Right hindlimb (tissue), 1 donor: Measurements from ENCODE around the gene PILRB.
"Not testable (repeated sequence)": the region's sequence is repeated elsewhere in the genome, so short reads cannot be mapped to it uniquely, and the experiment has no call there.

Experiments used
- DNase-seq: peaks from one replicate; pipeline ENCODE4 v3.0.0-alpha.2; 2018

The PILRB gene

GRCh38 chr7:100356416-100357068 lies 1.4 kb upstream of the PILRB start:
- DNase-seq, result no peak

GRCh38 chr7:100357131-100357561 lies 771 bp upstream of the PILRB start:
- DNase-seq, result no peak

- DNase-seq, result no peak
Measured at GRCh38 chr7:100358857-100359212, 918 bp downstream of the PILRB start.

GRCh38 chr7:100360135-100360854 lies 2.4 kb downstream of the PILRB start:
- no peak for DNase-seq

- DNase-seq, result no peak
Measured at GRCh38 chr7:100363098-100363497, 5.2 kb downstream of the PILRB start.

- DNase-seq, result not testable (repeated sequence)
Measured at GRCh38 chr7:100363797-100364196, 5.9 kb downstream of the PILRB start.

GRCh38 chr7:100364480-100364879 lies 6.6 kb downstream of the PILRB start:
- DNase-seq, result no peak

GRCh38 chr7:100365998-100366367 lies 8.1 kb downstream of the PILRB start:
- not testable (repeated sequence) for DNase-seq

GRCh38 chr7:100366411-100367250 lies 8.7 kb downstream of the PILRB start:
- no peak for DNase-seq

- DNase-seq, result no peak
Measured at GRCh38 chr7:100367251-100367620, 9.3 kb downstream of the PILRB start.

GRCh38 chr7:100367676-100368613 lies 10.0 kb downstream of the PILRB start:
- no peak for DNase-seq

- DNase-seq, result no peak
Measured at GRCh38 chr7:100369105-100369504, 11.2 kb downstream of the PILRB start.

- DNase-seq, result no peak
Measured at GRCh38 chr7:100370303-100370702, 12.4 kb downstream of the PILRB start.

GRCh38 chr7:100370746-100371145 lies 12.8 kb downstream of the PILRB start:
- no peak for DNase-seq

- no peak for DNase-seq
Measured at GRCh38 chr7:100371561-100372171, 13.7 kb downstream of the PILRB start.

GRCh38 chr7:100372256-100372655 lies 14.3 kb downstream of the PILRB start:
- DNase-seq, result no peak

- no peak for DNase-seq
Measured at GRCh38 chr7:100372694-100373093, 14.8 kb downstream of the PILRB start.

- no peak for DNase-seq
Measured at GRCh38 chr7:100373261-100373831, 15.4 kb downstream of the PILRB start, which contains the start of gene PILRA. Gene PILRA, plus strand, starts transcription at chr7:100373487. Its CDS starts 170 bp downstream, at chr7:100373657.

GRCh38 chr7:100373870-100374598 lies 16.1 kb downstream of the PILRB start:
- not testable (repeated sequence) for DNase-seq

GRCh38 chr7:100374601-100375000 lies 16.7 kb downstream of the PILRB start:
- DNase-seq, result no peak

GRCh38 chr7:100376066-100376465 lies 18.1 kb downstream of the PILRB start:
- DNase-seq, result no peak
